Measurements from ENCODE around the gene HILPDA.

GRCh38 chr7:128442356-128442755, 13.3 kb upstream of the HILPDA start:
- TF ChIP-seq CTCF (IDR thresholded peaks at IDR 0.05; ENCODE audit: insufficient read depth, low read length) = no peak
- no peak for TF ChIP-seq POLR2AphosphoS5 (IDR thresholded peaks at IDR 0.05; ENCODE audit: low read depth)
- no peak for TF ChIP-seq REST (IDR thresholded peaks at IDR 0.05; ENCODE audit: insufficient replicate concordance, low read depth)
- TF ChIP-seq GABPA (IDR thresholded peaks at IDR 0.05; ENCODE audit: low read depth) = no peak
